ENCODE data around the gene VSIR.

- no peak for TF ChIP-seq EZH2 (IDR thresholded peaks at IDR 0.05; ENCODE audit: borderline replicate concordance, low read depth, low read length, severe bottlenecking)
- TF ChIP-seq CTCF (IDR thresholded peaks at IDR 0.05; ENCODE audit: borderline replicate concordance, extremely low read depth, low read length, poor library complexity, severe bottlenecking): no peak
Measured at GRCh38 chr10:71739358-71739900, 33.9 kb downstream of the VSIR start.

Measured in DND-41 (cell line).